DLD1 (cell line): ENCODE data around the gene RCL1.

ENCODE experiments used
- in situ Hi-C: cut with HindIII; loops from 2 replicates; pipeline ENCODE4 v1.10.0; 2017; ENCODE audit warnings: low sequenced_read_pairs

RCL1 gene

DNA sequence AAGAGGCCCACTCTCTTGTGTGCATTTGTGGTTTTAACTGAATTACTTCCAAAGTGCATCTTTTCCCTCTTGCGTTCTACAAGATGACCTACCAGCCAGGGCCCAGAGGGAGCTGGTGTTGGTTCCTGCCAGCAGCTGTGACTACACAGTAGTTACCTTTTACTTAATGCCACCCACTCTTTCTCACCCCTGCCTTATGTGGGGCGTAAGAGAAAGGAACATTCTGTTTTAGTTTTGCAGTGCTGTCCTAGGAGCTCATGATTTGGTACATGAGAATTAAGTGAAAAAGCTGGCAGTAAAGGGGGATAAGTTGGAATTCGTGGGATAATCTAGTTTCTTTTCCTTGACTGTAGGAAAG is 45.4 kb downstream of the RCL1 start:
- in situ Hi-C loops = no loop called here

DNA sequence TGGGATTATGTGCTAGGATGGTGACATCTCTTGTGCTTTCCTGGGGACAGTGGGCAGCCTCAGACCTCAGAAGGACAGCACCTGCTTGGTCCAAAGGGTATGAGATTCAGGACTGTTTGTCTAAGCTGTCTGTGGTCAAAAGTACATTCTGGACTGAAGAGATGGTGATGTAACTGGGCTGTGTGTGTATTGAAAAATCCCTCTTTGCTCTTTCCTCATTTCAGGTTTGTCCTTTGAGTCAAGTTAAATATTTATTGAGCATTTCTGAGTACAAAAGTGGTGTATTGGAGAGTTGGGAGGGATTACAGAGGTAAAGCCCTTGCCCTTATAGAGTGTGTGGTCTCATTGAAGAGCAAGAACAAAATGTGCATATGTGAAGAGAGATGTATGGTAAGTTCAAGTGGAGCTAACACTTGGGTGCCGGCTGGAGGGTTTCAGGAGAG is 46.7 kb downstream of the RCL1 start:
- in situ Hi-C loops = no loop called here

DNA sequence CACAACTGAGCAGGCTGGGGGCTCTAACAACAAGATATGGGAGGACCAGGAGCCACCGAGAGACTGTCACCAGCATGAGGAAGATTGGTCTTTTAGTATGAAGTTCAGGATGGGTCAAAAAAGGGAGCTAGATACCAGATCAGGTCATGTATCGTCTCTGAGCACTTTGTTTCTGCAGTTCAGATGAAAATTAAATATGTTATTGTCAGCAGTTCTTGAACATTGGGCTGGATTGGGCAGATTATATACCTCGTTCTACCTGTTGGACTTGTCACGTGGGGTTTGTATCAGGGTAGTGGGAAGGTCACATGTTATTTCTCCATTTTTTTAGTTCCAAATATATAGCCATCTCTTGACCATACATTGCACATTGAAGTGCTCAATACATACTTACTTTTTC is 47.3 kb downstream of the RCL1 start:
- in situ Hi-C loops = no loop called here

DNA sequence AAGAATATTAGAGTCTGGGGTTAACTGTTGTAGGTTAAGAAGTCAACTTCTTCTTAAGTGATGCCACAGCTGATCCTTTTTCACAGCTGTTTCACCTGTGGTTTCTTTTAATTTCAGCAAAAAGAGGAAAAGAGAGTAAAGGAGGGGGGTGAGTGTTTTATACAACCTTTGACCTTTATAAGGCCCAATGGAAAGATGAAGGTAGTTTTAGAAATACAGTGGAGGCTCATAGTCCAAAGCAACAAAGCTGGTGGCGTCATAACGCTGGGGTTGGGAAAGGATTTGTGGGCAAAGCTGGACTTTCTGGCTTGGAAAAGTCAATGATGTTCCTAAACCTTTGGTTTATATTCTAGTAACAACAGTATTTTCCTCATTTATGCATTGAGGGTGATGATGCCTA is 49.5 kb downstream of the RCL1 start:
- in situ Hi-C loops = no loop called here

DNA sequence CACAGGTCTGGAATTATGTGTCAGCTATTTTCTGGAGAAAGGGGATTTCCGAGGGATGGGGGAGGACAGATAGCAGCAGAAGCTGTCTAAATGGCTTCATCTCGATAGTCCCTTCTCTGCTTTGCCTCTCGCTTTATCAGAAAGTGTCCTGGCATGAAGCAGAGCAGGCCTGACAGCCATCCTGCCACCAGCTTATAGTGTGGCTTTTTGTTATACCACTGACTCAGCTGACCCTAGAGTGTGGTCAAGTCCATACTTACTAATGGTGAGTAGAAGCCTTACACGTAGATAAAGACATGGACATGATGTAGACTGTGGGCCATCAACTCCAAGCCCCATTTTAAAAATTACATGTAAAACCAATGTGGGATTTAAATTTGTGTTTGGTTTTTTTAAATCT is 50.0 kb downstream of the RCL1 start:
- in situ Hi-C loops = no loop called here

DNA sequence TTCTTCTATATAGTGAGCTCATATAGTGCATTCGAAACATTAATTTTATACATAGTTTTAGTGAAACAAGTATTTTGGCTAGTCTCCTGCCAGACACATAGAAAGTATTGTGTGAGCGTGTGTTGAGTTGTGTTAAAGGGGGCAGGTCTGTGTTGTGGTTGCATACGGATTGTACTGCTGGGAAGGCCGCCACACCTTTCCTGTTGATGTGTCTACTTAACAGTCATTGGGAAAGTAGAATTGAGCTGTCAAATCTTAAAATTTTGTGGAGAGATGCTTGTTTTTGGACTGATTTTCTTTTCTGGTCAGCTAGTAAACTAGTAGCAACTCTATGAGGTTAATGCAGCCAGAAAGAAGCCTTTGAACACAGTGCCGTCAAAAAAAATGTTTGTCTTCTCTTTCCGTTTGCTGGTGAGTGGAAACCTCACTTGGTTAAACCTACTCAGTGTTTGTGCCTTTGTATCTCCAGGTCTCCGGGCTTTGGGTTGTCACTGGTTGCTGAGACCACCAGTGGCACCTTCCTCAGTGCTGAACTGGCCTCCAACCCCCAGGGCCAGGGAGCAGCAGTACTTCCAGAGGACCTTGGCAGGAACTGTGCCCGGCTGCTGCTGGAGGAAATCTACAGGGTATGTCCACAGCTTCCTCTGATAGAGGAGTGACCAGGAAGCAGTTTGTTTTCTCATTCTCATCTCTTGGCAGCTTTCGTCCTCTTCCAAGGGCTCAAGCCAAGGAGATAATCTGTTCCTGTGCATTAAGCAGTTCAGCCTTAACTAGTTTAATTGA is 51.5 kb downstream of the RCL1 start:
- in situ Hi-C loops = no loop called here

DNA sequence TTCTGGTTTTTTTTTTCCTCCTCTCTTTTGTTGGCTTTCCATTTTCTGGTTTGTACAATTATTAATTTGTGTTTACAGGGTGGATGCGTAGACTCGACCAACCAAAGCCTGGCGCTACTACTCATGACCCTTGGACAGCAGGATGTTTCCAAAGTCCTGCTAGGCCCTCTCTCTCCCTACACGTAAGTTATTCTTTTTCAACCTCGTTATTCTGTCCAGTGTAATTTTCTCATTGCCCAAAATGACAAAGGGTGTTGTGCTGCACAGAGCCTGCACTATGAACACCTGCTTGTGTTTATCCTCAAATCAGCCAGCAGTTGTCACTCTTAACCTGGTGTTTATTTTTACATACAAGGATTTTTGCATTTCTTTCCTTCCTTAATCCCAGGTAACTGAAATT is 56.6 kb downstream of the RCL1 start:
- in situ Hi-C loops = no loop called here

DNA sequence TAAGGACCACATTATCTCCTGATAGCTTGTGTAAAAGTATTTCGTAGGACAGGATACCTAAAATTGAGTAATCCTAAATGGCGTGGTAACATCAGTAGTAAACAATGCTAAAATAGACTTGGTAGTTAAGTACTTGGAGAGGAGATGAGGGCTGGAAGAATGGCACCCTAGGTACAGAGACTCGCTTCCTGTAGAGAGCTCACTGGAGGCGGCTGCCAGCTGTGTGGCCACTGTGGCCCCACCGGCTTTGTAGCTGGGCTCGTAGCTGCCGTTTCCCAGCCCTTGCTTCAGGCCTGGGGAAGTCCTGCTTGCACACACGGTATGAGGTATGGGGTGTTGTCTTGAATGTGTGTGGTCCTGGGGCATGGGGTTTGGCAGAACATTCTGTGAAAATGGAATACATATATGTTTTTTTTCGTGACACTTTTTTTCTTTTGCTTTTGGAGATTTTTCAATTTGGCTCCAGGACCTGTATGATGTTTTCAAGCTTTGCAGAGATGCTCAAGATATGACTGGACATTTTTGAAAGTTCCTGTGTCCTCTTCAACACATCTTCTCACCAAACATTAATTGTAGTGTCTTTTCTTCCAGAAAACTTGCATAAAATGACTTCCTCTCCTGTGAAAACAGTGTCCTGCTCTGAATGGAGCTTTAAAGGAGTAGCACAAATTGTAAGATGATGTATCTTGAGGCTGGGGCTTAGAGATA is 58.0 kb downstream of the RCL1 start:
- in situ Hi-C loops = no loop called here

DNA sequence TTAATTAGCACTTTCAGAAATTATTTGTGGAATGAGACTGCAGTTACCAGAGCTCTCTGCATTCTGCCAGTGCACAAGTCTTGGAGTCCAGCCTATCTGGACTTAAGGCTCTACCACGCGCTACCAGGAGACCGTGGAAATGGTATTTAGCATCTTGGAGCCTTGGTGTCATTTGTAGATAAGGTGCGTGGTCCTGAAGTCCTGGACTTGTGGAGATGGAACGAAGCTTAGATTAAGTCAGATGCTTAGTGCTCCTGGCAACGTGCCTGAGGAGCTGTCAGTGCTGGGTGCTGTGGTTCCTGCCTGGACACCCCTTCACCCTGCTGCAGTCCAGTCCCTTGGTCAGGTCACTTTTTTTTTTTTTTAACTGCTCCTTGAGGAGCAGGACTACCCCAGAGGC is 59.7 kb downstream of the RCL1 start:
- in situ Hi-C loops = no loop called here

DNA sequence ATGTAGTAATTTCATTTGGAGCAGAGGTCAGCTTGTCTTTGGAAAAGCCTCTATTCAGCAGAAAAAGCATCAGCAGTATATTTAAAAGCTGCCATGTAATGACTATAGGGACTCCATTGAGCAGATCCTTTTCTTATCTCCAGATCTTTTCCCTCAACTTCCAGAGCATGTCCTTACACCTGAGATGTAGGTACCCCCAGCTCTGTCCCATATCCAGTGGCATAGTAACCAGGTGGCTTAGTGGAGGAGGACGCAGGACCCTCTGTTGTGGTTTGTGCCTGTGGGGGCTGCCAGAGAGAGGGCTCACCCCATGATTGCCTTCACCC is 61.5 kb downstream of the RCL1 start:
- in situ Hi-C loops = no loop called here

DNA sequence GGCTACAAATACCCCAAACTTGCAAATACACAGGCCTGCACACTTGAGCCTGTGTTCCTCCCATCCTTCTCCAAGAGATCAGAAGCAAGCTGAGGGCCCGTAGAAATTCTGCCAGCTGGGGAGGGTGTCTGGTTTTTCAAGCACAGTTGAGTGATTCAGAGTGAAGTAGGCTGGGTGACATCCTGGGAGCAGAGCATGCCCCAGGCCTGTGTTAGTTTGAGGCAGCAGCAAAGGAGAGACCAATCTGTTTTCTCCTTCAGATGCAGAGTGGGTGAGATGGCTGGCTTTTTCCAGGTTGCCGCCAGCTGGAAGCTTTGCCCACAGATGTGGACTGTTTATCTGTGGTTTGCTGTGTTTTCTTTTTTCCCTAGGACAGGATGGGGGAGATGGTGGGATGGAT is 63.1 kb downstream of the RCL1 start:
- in situ Hi-C loops = no loop called here

DNA sequence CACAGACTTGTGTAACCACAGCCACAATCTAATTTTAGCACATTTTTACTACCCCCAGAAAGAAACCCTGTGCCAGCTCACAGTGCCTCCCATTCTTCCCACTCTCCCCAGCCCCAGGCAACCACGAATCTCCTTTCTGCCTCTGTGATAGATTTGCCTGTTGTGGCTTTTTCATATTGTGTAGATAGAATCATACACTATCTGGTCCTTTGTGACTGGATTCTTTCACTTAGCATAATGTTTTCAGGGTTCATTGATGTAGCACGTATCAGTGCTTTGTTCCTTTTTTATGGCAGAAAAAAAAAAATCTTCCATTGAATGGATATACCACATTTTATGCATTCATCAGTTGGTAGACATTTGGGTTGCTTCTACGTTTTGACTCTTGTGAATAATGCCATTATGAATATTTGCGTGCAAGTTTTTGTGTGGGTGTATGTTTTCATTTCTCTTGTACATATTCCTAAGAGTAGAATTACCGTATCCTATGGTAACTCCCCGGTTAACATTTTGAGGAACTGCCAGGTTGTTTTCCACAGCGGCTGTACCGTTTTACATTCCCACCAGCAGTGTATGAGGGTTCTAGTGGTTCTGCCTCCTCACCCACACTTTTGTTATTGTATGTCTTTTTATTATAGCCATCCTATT is 64.5 kb downstream of the RCL1 start:
- in situ Hi-C loops = no loop called here

DNA sequence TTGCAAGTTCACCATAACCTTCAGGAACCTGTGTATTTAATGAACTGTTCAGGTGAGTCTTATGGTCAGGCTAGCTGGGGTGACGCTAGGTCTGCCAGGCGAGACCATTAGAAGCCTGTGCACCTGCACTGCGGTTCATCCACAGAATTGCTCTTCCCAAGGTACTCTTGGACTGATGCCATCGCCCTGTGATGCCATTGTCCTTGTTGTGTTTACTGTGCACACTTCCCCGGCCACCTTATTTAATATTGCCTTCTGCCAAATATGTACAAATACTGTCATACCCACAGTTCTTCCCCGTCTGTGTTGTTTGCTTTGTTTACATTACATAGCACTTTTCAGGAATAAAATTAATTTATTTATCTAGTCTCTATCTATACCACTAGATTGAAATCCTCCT is 66.3 kb downstream of the RCL1 start:
- in situ Hi-C loops = no loop called here

DNA sequence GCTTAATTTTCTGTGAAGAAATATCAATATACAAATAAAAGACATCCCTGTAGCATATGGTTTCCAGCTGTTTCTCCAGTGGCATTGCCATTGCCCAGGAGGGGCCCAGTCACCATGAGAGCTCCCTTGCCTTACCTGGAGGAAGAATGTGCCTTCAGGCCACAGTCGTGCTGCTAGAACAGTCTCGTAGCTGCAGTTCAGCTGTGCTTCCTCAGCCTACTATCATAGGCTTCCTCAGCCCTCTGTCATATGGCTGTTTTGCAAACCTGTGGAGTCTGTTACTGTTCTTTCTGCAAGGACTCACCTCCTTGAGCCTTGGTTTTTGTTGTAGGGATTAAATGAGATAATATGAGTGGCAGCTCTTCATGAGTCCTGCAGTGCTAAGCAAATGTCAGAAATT is 67.6 kb downstream of the RCL1 start:
- in situ Hi-C loops = no loop called here

DNA sequence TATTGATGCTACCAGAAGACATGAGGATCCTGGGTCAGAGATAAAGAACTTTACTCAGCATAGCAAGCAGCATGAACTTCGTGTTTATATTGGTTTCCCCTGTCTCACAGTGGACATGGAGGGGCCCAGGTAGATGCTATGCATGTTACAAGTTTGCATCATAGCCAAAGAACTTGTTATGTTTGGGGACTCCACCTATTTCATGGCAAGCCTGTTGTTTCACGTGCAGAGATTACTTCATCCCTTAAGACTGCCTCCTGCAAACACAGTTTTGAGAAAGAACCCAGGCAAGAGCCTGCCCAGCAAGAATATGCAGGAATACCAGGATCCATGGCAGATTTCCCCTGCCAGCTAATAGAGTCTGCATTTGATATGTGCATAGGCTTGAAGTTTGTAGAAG is 68.4 kb downstream of the RCL1 start:
- in situ Hi-C loops = no loop called here

DNA sequence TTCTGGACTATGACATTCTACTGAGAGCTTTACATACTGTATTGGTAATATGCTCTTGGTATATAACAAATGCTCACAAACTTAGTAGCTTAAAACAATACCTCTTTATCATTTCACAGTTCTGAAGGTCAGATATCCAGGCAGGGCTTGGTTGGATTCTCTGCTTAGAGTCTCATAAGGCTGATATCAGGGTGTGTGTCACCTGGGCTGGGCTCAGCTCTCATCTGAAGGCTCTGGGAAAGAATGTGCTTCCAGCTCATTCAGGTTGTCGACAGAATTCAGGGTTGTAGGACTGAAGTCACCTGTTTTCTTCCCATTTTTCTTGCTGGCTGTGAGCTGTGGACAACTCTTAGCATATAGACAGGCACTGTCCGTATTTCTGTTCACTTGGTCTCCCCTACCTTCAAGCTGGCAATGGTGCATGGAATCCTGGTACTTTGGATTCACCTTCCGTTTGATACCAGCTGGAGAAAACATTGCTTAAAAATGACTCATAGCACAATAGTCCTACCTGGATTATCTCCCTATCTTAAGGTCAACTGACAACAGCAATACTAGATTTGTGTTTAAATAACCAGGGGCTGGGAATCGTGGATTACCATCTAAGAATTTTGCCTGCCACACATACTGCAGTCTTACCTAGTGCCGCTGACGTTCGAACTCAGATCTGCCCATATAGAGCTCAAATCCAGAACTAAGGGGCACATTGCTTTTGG is 69.2 kb downstream of the RCL1 start:
- in situ Hi-C loops = no loop called here

DNA sequence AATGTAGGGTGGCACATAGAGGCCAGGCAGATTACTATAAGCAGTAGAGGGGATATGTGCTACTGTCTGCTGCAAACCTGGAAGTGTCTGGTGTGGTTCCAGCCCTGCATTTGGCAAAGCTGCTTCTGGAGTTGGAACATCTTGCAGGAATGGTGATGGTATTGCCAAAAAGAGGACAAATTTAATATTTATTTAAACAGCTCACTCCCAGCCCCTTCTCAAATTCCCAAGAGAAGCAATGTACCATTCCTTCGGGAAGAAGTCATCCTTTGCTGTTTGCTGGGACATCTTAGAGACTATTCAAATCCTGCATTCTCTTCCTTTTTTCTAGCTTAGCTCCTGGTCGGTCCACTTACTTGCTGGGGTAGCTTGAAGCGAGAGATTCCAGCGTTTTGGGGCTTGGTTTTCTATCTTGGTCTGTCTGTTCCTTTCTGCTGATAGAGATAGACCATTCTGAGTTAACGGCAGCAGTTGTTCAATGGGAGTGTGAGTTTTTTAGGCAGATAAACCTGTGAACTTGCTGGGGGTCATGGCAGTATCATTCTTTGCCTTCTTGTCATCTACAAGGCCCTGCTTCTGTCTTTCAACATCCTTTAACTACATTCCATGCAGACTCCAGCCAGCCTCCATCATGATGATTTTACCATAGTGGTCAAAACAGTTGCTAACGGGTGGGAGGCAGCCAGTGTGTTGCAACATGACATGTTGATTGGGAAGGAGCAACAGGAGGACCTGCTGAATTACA is 69.9 kb downstream of the RCL1 start:
- in situ Hi-C loops = no loop called here

DNA sequence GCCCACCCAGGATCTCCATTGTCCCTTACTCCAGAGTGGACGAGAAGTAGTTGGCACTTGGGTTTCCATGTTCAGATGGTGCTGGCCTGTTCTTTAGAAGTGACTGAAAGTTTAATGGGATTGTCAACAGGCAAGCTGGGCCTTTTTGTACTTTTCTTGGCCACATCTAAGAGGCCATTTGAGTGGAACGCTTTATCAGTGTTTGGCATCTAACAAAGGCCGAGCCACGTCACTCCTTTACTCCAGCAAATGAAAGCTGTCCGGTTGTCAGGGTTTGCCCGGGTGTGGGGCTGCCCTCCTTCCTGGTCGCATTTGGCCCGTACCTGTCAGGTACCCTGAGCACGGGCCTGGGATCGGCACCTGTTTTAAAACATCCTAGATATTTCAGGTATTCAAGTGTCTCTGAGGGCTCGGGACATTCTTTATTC is 71.5 kb downstream of the RCL1 start:
- in situ Hi-C loops = no loop called here

DNA sequence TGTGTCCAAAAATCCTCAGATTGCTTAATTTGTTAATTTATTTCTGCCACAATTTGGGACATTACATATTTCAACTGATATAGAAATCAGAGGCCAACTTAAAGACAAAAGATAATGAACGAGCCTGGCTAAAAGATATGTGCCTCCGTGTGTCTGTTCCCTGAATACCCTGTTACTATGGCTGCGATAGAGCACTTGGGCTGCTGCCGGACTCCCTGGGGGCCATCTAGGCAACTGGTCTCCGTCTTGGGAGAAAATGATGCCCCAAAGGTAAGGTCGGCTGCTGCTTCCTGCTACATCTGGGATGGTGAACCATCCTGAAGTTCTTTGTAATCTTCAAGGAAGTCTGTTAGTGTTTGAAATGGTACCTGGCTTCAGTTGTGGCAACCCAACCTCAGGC is 72.0 kb downstream of the RCL1 start:
- in situ Hi-C loops = no loop called here

DNA sequence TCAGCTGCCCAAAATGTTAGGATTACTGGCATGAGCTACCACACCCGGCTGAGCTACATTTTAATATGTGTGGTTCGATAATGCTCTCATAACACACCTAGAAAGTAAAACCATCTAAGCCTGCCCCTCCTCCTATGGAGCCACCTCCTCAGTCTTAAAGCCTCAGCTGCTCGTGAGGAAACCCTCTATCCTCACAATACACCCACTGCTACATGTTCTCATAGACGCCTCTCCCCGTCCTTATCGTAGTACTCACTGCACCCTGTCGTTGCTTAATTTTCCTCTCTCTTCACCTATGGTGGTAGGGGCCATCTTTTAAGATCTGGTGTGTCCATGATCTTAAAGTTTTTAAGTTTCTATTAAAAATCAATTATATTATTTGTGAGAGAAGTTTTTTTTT is 72.9 kb downstream of the RCL1 start:
- in situ Hi-C loops = no loop called here
